Stimulated activated CD4-positive, alpha-beta T cell treated with anti-CD3 and anti-CD28 coated beads, Interleukin-1b, Interleukin-23, amount 100 ng/mL, for 24 hours (primary cell): ENCODE data around the gene MPHOSPH6.
"Not testable (repeated sequence)": the region's sequence is repeated elsewhere in the genome, so short reads cannot be mapped to it uniquely, and the experiment has no call there.

Experiments
- DNase-seq, 4 experiments: peaks; one replicate each; pipeline ENCODE4 v3.0.0-alpha.2; 2020; ENCODE audit warnings: low read depth in 4 of 4, low spot score in 1 of 4

The MPHOSPH6 gene

DNA sequence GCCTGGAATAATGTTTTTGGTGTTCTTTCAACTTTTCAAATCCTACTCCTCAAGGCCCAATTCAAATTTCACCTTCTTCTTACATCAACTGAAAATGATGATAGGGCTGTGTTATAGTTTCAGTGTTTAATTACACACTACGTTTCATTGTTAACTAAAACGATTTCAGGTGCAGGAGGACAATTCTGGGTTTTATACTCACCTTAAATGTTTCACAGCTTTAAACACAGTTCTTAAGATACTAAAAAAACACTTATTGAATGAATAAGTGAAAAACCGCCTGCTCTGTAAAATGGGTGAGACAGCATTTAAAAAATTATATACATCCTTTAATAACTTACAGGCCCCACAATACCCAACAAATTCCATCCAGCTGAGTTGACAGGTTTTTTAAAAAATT lies 6.2 kb upstream of the MPHOSPH6 start:
- DNase-seq: no peak

DNA sequence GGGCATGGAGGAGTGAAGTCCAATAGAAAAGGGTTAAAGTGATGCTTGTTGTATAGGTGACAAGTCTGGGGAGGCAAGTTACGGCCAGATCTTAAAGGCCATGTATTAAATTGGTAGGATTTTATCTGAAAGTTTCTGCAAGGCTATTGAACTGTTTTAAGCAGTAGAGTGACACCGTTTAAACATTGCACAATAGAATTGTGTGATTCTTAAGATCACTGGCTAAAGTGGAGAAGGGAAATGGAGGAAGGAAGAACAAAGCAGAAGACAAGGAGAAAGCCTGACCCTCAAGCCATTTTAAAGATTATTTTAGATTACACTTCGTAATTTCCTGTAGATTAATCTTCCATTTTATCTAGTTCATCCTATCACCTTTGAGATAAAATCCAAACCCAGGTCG lies 5.6 kb upstream of the MPHOSPH6 start:
- DNase-seq: no peak

DNA sequence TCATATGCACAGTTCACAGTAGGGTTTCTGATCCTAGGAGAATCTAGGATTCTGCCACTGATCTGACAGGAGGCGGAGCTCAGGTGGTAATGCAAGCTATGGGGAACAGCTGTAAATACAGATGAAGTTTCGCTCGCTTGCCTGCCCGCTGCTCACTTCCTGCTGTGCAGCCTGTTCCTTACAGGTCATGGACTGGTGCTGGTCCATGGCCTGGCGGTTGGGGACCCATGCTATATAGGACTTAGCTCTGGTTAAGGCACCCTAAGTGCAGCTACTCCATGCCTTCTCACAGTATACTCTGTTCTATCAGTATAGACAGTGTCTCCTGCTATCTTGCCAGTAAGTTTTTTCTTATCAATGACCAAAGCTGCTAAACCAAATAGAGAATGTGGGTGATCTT lies 2.4 kb downstream of the MPHOSPH6 start:
- no peak for DNase-seq

DNA sequence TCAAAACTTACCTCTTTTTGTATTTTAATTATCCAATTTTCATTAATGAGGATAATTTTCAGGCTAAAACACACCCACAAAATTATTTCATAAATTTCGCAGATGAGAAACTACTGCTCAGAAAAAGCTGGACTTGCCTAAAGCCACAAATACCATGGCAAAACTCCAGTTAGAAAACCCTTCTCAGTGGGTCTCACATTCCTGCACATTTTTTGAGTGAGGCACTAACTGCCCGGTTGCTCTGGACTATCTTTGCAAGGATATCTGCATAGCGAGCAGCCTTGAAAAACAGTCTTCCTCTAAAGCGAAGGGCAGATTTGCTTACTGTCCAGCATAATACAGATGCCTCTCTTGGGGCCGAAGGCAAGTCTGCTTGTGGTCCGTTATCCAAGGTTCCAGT lies 9.8 kb downstream of the MPHOSPH6 start:
- no peak for DNase-seq

DNA sequence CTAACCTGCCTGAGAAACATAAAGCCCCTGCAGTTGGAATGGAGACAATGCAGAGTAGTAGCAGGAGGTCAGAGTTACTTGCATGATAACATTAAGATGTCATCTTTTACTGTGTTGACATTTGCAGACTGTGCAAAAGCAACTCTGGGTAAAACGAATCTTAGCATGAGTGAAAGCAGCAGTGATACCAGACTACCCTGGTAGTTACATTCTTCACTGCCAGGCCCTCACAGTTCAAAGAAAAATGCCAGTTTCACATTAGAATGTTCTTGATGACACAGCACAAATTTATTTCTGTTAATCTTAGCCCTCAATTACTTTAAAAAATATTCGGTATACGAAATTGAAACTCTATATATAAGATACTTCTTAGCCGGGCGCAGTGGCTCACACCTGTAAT lies 12.2 kb downstream of the MPHOSPH6 start:
- no peak for DNase-seq

DNA sequence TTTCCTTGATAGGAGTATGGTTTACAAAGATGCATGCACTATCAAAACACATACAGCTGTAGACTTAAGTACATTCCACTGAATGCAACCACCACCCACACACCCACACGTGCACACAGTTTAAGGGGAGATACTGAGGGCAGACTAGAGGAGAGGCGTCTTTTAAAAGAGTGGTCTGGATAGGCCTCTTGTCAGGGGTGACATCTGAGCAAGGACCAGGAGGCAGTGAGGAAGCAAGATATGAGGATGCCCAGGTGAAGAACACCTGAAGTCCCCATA lies 12.6 kb downstream of the MPHOSPH6 start:
- no peak for DNase-seq

DNA sequence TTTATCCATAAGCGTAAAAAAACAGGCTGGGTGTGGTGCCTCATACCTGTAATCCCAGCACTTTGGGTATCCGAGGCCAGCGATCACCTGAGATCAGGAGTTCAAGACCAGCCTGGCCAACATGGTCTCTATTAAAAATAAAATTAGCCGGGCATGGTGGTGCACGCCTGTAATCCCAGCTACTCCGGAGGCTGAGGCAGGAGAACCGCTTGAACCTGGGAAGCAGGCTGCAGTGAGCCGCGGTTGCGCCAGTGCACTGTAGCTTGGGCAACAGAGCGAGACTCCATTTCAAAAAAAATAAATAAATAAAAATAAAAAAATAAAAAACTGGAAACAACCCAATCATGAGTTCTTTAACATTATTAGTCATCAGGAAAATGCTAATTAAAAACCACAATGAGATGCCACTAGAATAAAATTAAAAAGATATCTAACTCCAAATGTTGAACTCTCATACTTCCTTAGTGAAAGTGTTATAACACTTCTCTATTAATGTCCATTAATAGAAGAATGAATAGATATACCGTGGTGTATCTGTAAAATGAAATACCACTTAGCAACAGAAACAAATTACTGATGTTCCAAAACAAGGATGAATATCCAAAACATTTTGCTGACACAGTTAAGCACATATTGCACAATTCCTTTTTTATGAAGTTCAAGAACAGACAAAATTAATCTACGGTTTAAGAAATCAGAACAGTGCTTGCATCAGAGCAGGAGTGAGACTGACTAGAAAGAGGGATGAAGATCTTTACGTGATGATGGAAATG lies 13.1 kb downstream of the MPHOSPH6 start:
- DNase-seq: no peak

DNA sequence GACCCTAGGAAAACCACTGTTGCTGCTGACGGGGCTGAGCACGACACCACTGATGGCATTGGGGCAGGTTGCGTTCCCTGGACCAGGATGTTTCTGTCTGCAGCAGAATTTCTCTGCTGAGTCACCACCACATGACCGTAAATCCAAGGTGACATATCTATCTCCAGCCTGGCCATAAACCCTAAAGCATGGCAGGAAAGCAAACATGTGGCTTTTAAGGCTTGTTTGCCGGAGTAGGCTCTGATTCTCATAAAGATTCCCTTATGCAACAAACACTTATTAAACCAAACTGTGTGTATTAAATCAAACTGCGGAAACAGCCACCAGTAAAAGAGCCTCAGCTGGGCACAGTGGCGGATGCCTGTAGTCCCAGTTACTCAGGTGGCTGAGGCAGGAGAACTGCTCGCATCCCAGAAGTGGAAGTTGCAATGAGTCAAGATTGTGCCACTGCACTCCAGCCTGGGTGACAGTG lies 17.3 kb downstream of the MPHOSPH6 start:
- no peak for DNase-seq

DNA sequence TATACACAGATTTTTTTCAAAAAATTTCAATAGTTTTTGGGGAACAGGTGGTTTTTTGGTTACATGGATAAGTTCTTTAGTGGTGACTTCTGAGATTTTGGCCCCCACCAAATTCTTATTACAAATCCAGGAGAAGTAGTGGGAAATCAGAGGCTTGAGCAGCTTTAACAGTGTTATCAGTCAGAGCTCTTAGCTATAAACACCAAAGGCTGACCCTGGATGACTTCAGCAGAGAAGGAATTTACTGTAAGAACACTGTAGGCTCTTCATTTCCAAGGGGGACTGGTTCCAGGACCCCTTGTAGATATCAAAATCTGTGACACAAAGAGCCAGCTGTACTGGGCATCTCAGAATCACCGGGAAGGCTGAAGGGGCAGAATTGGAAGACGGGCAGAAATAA lies 17.8 kb downstream of the MPHOSPH6 start:
- no peak for DNase-seq

DNA sequence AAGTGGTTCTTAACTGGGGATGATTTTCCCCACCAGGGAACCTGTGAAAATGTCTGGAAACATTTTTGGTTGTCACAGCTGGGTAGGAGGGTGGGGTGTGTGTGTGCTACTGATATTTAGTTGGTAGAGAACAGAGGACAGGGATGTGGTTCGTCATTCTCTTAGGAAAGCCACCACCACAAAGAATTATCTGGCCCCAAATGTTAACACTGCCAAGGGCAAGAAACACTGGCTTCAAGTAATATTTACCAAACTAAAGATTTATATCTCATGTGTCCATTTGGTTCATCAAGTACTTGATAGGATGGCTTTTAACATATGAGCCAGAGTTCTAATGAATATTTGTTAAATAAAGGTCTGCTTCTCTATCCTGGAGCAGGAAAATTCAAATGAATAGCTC lies 19.5 kb downstream of the MPHOSPH6 start:
- DNase-seq: no peak

DNA sequence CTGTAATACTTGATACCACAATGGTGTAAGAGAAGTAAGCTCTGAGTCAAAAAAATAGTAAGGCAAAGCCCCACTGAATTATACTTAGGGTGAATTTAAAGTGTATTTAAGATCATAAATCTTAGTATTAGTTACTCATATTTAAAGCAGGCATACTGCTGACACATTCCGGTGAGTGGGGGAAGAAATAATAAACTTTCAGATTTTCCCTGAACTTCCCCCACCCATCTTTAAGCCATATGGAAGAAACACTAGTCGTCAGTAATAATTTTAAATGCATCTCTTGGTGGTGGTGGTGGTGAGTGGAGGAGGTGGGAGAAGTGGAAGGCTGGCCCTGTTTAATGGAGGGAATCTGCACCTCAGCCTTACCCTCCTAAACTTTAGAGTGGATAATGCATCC lies 20.5 kb downstream of the MPHOSPH6 start:
- DNase-seq: no peak

DNA sequence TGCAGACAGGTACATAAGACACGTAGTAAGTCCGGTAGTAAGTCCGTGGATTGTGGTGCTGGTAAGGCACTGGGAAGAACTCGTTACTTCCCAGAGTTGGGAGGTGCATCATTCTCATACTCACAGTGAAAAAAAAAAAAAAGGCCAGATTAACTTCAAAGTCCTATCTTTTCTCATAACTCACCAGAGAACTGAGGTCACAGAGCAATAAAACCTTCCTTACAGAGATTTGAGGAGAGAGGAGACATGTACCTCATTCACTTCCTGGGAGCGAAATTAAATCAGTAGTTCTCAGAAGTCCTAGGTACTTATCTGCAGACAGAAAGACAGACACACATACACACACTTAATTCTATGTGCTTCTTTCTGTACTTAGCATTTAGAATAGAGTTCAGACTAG lies 22.5 kb downstream of the MPHOSPH6 start:
- no peak for DNase-seq

DNA sequence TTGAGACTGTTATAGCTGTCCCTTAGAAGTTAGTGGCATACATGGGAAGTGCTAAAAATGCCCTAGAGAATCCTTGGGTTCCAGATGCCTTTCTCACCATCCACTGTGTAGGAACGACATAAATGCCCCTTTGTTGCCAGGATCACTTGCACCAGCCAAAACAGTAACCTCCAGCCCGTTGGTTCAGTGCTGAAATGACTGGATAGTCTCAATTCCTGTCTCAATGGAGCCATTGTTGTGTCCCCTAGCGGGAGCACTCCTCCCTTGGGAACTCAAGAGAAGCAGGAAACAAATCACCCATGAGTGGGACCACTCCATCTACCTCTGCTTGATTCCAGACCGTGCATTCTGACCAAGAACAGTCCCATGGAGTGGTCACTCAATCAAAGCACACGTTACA lies 23.1 kb downstream of the MPHOSPH6 start:
- no peak for DNase-seq

DNA sequence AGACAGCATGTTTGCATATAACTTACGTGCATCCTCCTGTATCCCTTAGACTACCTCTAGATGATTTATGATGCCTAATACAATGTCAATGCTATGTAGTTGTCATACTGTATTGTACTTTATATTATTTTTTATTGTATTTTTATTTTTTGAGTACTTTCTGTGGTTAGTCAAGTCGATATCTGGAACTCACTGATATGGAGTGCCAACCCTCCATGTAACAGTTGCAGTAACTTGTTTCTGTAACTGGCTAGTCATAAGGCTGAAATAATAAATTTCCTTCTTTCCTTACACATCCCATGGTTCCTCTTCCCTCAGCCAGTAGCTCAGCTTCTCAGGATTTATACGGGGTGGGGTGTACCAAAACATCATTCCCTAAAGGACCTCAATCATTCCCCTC lies 23.5 kb downstream of the MPHOSPH6 start:
- DNase-seq: no peak

DNA sequence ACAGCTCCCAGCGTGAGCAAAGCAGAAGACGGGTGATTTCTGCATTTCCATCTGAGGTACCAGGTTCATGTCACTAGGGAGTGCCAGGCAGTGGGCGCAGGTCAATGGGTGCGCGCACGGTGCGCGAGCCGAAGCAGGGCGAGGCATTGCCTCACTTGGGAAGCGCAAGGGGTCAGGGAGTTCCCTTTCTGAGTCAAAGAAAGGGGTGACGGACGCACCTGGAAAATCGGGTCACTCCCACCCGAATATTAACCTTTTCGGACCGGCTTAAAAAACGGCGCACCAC lies 30.8 kb downstream of the MPHOSPH6 start:
- not testable (repeated sequence) for DNase-seq

DNA sequence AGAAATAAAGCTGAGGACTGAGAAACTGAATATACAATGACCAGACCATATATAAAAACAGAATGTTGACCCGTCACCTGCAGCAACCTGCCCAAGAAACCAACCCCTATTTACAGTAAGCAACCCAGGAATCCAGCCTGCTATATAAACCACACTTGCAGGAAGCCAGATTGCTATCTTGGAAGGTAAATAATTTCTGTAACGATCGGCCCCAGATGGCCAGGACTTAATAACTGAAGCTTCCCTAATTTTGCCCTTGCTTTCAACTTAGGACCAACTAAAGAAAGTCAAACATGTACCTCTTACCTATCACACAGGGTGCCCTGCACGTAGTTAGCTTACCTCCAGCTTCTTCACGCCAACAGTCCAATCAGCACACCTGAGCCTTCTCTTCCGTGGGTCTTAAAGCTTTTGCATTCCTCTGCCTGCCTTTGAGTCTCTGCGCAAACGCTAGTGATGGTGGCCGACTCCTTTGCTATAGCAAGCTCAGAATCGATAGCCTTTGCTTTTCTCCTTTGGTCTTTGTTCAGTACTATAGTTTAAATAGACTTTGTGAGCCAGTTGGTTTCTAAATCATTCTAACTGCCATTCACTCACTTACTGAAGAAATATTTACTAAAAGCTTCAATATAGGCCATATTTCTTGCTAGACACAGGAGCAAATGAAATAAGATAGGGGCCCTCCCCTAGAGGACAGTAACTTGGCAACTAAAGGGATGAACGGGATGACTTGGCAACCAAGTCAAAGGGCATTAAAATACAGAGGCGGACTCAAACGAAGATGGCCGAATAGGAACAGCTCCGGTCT lies 31.3 kb downstream of the MPHOSPH6 start:
- no peak for DNase-seq

DNA sequence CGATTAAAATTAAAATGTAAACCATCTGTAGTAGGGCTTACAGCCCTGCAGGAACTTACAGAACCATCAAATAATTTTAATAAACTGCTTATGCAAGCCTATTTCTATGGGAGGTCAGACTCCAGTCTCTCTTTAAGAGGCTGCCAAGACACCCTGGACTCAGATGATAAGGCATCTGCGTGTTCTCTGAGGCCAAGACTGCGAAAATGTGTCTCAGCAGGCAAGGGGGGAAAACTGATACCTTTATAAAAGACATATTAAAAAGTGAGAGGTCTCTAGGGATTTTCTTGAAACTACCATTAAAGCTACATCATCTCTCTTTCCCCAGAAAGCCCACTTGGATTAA lies 32.2 kb downstream of the MPHOSPH6 start:
- no peak for DNase-seq

DNA sequence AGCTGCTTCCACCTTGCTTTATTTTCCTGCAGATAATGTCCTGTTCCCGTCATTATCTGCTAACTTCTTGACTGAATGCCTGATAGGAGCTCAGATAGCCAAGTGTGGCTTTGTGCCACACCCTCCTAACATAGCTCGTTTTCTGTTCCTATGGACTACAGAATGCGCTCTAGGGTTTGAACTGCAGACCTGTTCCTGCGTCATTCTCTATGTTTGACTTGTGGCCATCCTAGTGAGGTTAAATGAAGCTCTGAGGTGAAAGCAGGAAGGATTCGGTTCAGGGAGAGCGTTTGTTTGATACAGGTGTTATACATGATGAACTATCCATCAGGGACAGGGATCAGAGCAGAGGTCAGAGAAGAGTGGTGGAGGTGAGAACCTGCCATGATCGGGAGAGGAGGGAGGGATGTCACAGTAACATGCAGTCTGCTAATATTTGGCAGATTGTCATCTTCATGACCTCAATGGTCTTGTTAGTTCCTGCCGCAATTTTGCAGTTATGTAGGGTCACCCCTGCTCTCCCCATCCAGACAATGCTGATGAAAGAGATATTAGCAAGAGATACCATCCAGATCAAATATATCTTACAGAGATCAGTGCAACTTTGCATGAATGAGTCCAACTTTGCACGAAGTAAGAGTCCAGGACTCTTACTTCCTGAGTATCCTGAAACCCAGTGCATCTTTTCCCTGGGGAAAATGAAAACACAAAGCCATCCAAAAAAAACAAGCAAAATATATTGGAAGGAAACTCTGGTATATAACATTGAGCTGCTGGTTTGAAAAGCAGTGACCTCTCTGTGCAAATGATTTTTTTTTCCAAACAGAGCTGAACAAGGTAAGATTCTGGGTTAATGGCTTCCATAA lies 32.8 kb downstream of the MPHOSPH6 start:
- DNase-seq: no peak

DNA sequence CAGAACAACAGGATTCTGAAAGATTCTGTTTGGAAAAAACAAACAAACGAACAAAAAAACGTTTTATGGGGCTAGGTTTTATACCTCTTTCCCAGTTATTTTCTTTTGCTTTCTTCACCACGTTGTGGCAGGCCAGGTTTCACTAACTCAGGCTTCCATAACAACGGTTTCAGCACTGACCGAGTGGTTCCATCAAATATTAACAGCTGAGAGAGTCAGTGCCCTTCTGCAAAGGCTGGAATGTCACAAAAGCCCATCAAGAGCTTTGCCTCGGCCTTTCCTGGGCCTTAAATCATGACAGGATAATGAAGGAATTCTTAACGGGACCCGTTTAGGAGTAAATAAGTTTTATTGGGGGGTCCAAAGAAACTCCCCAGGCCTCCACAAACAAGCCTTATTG lies 34.2 kb downstream of the MPHOSPH6 start:
- no peak for DNase-seq

DNA sequence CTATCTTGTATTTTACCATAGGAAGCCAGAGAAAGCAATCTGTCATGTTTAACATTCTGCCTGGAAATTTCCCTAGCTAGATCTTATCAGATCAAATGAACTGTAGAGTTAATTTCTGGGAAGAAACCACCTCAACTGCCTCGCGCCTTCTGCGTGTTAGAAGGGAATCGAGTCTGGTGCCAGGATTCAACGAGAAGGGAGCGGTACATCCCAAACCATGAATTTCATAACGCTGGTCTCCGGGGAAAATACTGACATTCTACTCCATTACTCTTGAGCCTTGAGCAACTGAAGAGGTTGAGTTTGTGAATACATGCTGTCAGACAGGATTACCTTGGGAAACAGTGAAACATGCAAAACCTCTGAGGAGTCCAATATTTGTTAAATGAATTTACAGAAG lies 35.2 kb downstream of the MPHOSPH6 start:
- DNase-seq: no peak

DNA sequence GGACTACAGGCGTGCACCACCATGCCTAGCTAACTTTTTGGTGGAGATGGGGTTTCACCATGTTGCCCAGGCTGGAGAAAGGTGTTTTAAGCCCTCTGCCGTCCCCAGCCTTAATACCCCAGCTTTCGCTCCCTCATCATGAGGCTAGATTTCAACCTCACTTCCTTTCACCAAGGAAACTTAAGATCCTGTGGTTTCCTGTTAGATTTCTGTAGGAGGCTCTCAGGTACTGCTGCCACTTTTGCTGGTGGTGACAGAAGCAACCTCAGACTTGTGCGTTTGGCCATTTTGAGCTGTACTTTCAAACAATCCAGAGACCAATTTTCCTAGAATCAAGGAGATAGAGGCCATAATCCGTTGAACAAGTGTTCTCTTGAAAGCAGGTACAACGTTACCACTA lies 36.2 kb downstream of the MPHOSPH6 start:
- no peak for DNase-seq

DNA sequence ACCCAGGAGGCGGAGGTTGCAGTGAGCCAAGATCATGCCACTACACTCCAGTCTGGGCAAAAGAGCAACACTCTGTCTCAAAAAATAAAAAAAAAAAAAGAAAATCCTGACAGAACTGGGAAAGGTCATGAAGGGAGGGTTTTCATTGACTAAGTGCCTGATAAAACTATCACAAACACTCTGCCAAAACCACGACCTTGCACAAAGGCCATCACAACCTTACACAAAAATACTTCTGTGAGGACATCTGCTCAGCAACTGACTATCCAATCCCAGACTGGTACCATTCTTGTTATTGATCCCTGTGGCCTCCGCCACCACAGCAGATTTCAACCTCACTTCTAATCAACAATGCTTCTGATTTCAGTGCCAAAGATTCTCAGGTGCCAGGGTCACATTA lies 40.1 kb downstream of the MPHOSPH6 start:
- no peak for DNase-seq
